ES-I3 (cell line): ENCODE data around the gene LRRFIP1.
"Not testable (repeated sequence)": the region's sequence is repeated elsewhere in the genome, so short reads cannot be mapped to it uniquely, and the experiment has no call there.

ENCODE experiments used
- H3K36me3 ChIP-seq: 2 replicates; pipeline ENCODE4 v1.6.1; 2013; ENCODE audit warnings: mild to moderate bottlenecking, low read length, control low read depth, moderate library complexity; ENCODE audit not compliant: insufficient read depth
- H3K4me1 ChIP-seq: 2 replicates; pipeline ENCODE4 v1.6.1; 2013; ENCODE audit warnings: mild to moderate bottlenecking, control low read depth, low read length; ENCODE audit not compliant: insufficient read depth
- H3K9ac ChIP-seq: 2 replicates; pipeline ENCODE4 v1.6.1; 2013; ENCODE audit warnings: low read depth, mild to moderate bottlenecking, low read length, moderate library complexity
- H3K9me3 ChIP-seq: 2 replicates; pipeline ENCODE4 v1.6.1; 2013; ENCODE audit warnings: mild to moderate bottlenecking, low read length, moderate library complexity; ENCODE audit not compliant: control insufficient read depth, insufficient read depth

LRRFIP1 gene

DNA sequence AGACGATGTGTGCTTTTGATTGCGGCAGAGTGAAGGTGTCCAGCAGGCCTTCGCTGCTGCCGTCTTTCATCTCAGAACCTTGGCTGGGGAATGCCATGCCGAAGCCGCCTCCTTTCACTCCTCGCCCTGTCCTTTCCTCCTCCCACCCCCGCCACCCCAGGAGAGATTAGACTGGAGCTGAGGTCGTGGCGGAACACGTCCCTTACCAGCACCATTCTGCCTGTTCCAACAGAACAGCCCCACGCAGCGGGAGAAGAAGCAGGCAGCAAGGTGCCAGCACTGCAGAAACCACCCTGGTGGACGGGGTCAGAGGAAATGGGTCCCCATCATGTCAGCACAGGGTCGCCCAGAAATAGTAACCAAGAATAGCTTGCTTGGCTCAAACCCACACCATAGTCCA lies 146.4 kb downstream of the LRRFIP1 start:
- Histone ChIP-seq H3K9me3 (no peaks in the 10 kb centered on the region; the same call in 1 of the 2 replicates), H3K36me3 (peaks cover 15% of the 10 kb centered on the region), H3K9ac (no peak overlapping the region), H3K4me1 (no peaks in the 10 kb centered on the region)

GRCh38 chr2:237774811-237775553 lies 147.6 kb downstream of the LRRFIP1 start:
- Histone ChIP-seq H3K36me3 (peaks cover 13% of the 10 kb centered on the region), H3K9me3 (no peaks in the 10 kb centered on the region; the same call in 1 of the 2 replicates), H3K9ac (no peak overlapping the region), H3K4me1 (no peaks in the 10 kb centered on the region)

GRCh38 chr2:237779521-237779920 lies 152.1 kb downstream of the LRRFIP1 start:
- Histone ChIP-seq H3K4me1 (no peaks in the 10 kb centered on the region), H3K9me3 (no peaks in the 10 kb centered on the region; the same call in 1 of the 2 replicates), H3K36me3 (peaks cover 24% of the 10 kb centered on the region), H3K9ac (no peak overlapping the region)

- H3K4me1 ChIP-seq: no peaks in the 10 kb centered on the region
- H3K9ac ChIP-seq: no peak overlapping the region
- peaks cover 16% of the 10 kb centered on the region; the same call in 1 of the 2 replicates for H3K36me3 ChIP-seq
- H3K9me3 ChIP-seq: peaks cover 13% of the 10 kb centered on the region
These were observed 154.8 kb downstream of the LRRFIP1 start for GRCh38 chr2:237782181-237782580.

GRCh38 chr2:237783678-237784077 lies 156.3 kb downstream of the LRRFIP1 start:
- Histone ChIP-seq H3K36me3 (peaks cover 16% of the 10 kb centered on the region; the same call in 1 of the 2 replicates), H3K9me3 (peaks cover 16% of the 10 kb centered on the region)
- H3K9ac ChIP-seq, H3K4me1 ChIP-seq: not testable (repeated sequence)

DNA sequence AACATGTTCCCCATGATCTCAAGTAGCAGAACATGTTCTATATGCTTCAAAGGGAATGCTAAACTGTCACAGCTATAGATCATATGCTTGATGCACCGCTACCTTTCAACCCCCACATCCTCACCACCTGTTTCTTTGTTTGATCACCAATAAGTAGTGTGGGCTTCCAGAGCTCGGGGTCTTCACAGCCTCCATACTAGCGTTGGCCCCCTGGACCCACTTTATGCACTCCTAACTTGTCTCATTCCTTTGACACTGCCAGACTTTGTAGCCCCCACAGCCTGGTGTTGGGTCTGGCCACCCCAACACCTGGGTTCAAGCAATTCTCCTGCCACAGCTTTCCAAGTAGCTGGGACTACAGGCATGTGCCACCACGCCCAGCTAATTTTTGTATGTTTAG lies 159.5 kb downstream of the LRRFIP1 start:
- H3K9ac ChIP-seq: no peak overlapping the region
- no peaks in the 10 kb centered on the region for H3K4me1 ChIP-seq
- H3K36me3 ChIP-seq: peaks cover 4% of the 10 kb centered on the region; the same call in 1 of the 2 replicates
- H3K9me3 ChIP-seq: peaks cover 16% of the 10 kb centered on the region

GRCh38 chr2:237790353-237790752 lies 163.0 kb downstream of the LRRFIP1 start:
- Histone ChIP-seq H3K9me3 (peaks cover 13% of the 10 kb centered on the region), H3K36me3 (no peaks in the 10 kb centered on the region; the same call in 1 of the 2 replicates), H3K4me1 (no peaks in the 10 kb centered on the region), H3K9ac (no peak overlapping the region)

- no peak overlapping the region for H3K9ac ChIP-seq
- no peaks in the 10 kb centered on the region for H3K36me3 ChIP-seq
- no peaks in the 10 kb centered on the region for H3K4me1 ChIP-seq
- H3K9me3 ChIP-seq: peaks cover 4% of the 10 kb centered on the region; the same call in 1 of the 2 replicates
These were observed 164.8 kb downstream of the LRRFIP1 start for GRCh38 chr2:237791977-237792727.

DNA sequence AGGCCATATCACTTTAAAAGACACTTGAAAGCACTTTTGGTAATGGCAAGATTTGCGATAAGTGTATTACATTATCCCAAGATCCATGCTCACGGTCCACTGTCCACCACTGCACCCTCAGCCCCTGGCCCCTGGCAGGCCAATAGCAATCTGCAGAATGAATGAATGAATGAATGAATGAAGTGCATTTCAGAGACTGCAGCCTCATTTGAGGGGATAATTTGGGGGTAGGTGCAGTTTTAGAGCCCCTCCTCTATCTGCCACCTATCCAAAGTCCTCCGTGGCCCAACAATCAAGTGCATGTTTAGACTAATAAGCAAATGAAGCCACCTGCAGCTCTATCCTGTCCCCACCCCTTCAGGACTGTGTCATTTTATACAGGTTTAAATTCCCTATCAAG lies 169.9 kb downstream of the LRRFIP1 start:
- no peaks in the 10 kb centered on the region for H3K36me3 ChIP-seq
- no peaks in the 10 kb centered on the region for H3K4me1 ChIP-seq
- H3K9me3 ChIP-seq: no peaks in the 10 kb centered on the region
- H3K9ac ChIP-seq: no peak overlapping the region

DNA sequence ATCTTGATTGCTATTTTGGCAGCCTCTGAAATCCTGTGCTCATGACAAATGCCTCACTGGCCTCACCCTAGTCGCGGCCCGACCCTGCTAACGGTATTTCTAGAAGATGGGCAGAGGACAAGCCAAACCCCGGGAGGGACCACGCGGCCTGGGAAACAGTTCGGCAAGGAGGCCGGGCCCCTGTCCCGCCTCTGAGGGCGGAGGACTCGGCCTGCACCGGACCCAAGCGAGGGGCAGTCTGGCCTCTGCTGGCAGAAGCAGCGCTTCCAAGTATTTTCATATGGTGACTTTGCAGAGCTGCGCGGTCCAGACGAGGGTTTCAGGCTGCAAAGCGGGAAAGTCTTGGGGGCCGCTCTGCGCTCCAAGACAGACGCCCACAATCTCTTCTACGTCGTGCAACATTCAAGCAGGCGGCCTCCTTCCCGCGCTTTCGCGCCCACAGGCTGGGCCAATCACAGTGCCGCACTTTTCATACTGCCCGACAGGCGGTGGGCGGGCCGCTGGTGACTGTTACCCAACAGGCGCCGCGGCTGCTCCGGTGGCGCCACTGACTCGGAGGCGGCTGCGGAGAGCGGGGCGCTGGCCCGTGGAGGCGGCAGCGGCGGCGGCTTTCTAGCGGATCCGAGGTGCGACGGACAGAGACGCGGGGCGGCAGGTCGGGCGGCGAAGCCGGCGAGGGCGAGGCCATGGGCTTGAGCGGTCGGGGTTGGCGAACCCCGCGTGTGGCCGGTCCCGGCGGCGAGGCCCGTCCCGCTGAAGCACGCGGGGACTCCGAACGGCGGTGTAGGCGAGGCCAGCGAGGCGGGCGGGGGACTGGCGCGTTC lies 171.1 kb downstream of the LRRFIP1 start, which contains the start of gene RBM44:
Gene RBM44, plus strand, starts transcription at position 544 of the 824 bp plus-strand sequence. CDS start 14,831 bp downstream, outside the sequence.
- Histone ChIP-seq H3K9me3 (no peaks in the 10 kb centered on the region), H3K36me3 (no peaks in the 10 kb centered on the region), H3K4me1 (no peaks in the 10 kb centered on the region), H3K9ac (no peak within 1 kb of the TSS)

- no peaks in the 10 kb centered on the region for H3K9me3 ChIP-seq
- no peaks in the 10 kb centered on the region; the same call in 1 of the 2 replicates for H3K36me3 ChIP-seq
- H3K9ac ChIP-seq: no peak overlapping the region
- no peaks in the 10 kb centered on the region for H3K4me1 ChIP-seq
These were observed 171.7 kb downstream of the LRRFIP1 start for GRCh38 chr2:237799060-237799428.

DNA sequence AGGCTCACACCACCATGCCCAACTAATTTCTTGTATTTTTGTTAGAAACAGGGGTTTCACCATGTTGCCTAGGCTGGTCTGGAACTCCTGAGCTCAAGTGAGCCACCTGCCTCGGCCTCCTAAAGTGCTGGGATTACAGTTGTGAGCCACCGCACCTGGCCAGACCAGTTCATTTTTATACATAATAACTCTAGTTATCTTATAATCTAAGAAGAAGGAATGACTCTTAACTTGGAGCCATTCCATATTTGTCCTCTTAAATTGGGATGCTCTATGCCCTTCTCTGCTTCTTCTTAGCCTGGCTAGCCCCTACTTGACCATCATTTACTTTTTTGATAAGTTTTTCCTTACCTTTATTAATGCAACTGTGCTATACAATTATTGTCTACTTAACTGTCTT lies 174.1 kb downstream of the LRRFIP1 start:
- H3K9me3 ChIP-seq: no peaks in the 10 kb centered on the region
- no peaks in the 10 kb centered on the region for H3K4me1 ChIP-seq
- H3K36me3 ChIP-seq: no peaks in the 10 kb centered on the region; the same call in 1 of the 2 replicates
- no peak overlapping the region for H3K9ac ChIP-seq

DNA sequence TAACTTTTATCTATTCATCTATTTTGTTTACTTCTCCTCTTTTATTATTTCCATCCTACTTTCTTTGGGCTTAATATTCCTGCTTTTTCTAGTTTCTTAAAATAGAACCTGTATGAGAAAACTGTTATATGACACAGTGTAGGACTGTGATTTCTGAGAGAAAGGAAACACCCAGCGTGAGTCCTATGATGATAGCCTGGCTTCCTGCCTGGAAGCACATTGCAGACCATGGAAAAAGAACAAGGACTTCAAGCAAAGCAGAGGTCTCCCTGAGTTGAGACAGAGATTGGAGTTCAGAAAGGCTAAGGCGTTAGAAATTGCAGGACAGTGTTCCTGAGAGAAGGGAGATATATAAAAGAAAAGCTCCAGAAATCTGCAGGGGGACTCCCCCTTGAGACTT lies 178.9 kb downstream of the LRRFIP1 start:
- Histone ChIP-seq H3K4me1 (no peaks in the 10 kb centered on the region), H3K9ac (no peak overlapping the region), H3K36me3 (no peaks in the 10 kb centered on the region; the same call in 1 of the 2 replicates)

DNA sequence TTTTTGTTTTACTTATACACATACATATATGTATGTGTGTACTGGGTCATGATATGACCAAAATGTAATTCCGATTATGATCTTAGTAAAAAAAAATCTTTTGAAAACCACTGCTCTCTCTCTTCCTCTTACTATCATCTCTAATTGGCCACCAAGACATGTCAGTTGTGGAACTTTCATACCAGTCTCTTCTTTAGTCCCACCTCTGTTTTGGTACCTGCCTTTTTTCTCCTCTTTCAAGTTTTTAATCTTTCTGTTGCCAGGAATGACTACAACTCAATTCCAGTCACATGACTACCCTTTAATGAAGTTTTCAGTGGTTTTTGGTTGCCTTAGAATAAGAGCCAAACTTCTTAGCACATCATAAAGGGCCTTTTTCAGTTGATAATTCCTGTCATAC lies 188.2 kb downstream of the LRRFIP1 start:
- H3K9ac ChIP-seq: no peak overlapping the region
- no peaks in the 10 kb centered on the region for H3K36me3 ChIP-seq
- H3K9me3 ChIP-seq: no peaks in the 10 kb centered on the region
- H3K4me1 ChIP-seq: no peaks in the 10 kb centered on the region

More for the DNA sequence above, 178.9 kb downstream of the LRRFIP1 start:
- H3K9me3 ChIP-seq: no peaks in the 10 kb centered on the region
